SK-N-SH (cell line): Measurements from ENCODE around the gene CDH2.

ENCODE experiments used
- CHD2 ChIP-seq: fragments of 150-350 bp; IDR thresholded peaks from 2 replicates; pipeline ENCODE4 v1.6.1; 2018; ENCODE audit warnings: low read length; ENCODE audit not compliant: partially characterized antibody
- EZH2phosphoT487 ChIP-seq: fragments of 200-600 bp; sonication (generic); IDR thresholded peaks from 2 replicates; pipeline ENCODE4 v1.6.1; 2017; ENCODE audit warnings: low read depth, mixed run types, mild to moderate bottlenecking, antibody characterized with exemption, moderate library complexity, borderline replicate concordance
- GABPA ChIP-seq: IDR thresholded peaks from 2 replicates; pipeline ENCODE4 v1.4.0; 2012; ENCODE audit warnings: low read depth, mild to moderate bottlenecking
- MAX ChIP-seq: IDR thresholded peaks from 2 replicates; pipeline ENCODE4 v1.4.0; 2012; ENCODE audit warnings: low read depth
- MXI1 ChIP-seq: IDR thresholded peaks from 2 replicates; pipeline ENCODE4 v1.6.1; 2012; ENCODE audit warnings: mild to moderate bottlenecking, low read depth, low read length, improper control_type of control experiment
- NFIC ChIP-seq: IDR thresholded peaks from 2 replicates; pipeline ENCODE4 v1.4.0; 2012; ENCODE audit warnings: borderline replicate concordance
- RAD21 ChIP-seq: IDR thresholded peaks from 2 replicates; pipeline ENCODE4 v1.6.1; 2012; ENCODE audit warnings: mild to moderate bottlenecking, low read length
- TAF1 ChIP-seq: IDR thresholded peaks from 2 replicates; pipeline ENCODE4 v1.6.1; 2012; ENCODE audit warnings: low read depth, mild to moderate bottlenecking, low read length, moderate library complexity, borderline replicate concordance
- TF ChIP-seq, protein P1 (sequence below): fragments of 150-350 bp; IDR thresholded peaks from 2 replicates; pipeline ENCODE4 v1.6.1; 2017; ENCODE audit warnings: antibody characterized with exemption, low read length, low read depth, borderline replicate concordance
- TF ChIP-seq, protein P2 (sequence below): fragments of 200-600 bp; sonication (generic); IDR thresholded peaks from 2 replicates; pipeline ENCODE4 v1.6.1; 2017; ENCODE audit warnings: antibody characterized with exemption, mild to moderate bottlenecking, moderate library complexity
- TF ChIP-seq, protein P3 (sequence below): IDR thresholded peaks from 2 replicates; pipeline ENCODE4 v1.4.0; 2012; ENCODE audit warnings: low read depth, borderline replicate concordance

DNA sequence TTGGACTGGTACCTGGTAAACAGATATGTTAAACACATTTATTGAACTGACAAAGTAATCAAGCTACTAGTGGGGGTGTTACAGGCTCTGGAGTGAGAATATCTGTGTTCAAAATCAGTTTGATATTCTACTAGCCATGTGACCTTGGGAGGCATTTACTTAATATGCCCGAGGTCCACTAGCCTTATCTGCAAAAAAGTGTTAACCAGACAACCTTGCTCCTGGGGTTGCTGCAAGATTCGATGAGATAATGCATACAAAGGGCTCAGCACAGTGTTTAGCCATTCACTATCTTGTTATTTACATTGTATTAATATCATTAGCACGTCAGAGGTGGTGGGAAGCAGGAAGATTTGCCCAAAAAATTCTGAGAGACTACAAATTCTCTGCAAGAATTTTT lies 103.3 kb downstream of the CDH2 start:
- TF ChIP-seq, protein P1, sequence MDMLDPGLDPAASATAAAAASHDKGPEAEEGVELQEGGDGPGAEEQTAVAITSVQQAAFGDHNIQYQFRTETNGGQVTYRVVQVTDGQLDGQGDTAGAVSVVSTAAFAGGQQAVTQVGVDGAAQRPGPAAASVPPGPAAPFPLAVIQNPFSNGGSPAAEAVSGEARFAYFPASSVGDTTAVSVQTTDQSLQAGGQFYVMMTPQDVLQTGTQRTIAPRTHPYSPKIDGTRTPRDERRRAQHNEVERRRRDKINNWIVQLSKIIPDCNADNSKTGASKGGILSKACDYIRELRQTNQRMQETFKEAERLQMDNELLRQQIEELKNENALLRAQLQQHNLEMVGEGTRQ: no peak
- no peak for TF ChIP-seq MXI1
- no peak for TF ChIP-seq EZH2phosphoT487
- TF ChIP-seq, protein P2, sequence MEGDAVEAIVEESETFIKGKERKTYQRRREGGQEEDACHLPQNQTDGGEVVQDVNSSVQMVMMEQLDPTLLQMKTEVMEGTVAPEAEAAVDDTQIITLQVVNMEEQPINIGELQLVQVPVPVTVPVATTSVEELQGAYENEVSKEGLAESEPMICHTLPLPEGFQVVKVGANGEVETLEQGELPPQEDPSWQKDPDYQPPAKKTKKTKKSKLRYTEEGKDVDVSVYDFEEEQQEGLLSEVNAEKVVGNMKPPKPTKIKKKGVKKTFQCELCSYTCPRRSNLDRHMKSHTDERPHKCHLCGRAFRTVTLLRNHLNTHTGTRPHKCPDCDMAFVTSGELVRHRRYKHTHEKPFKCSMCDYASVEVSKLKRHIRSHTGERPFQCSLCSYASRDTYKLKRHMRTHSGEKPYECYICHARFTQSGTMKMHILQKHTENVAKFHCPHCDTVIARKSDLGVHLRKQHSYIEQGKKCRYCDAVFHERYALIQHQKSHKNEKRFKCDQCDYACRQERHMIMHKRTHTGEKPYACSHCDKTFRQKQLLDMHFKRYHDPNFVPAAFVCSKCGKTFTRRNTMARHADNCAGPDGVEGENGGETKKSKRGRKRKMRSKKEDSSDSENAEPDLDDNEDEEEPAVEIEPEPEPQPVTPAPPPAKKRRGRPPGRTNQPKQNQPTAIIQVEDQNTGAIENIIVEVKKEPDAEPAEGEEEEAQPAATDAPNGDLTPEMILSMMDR: no peak
- no peak for TF ChIP-seq MAX
- TF ChIP-seq NFIC: no peak
- TF ChIP-seq GABPA: no peak
- TF ChIP-seq TAF1: no peak
- TF ChIP-seq RAD21: no peak
- TF ChIP-seq, protein P3, sequence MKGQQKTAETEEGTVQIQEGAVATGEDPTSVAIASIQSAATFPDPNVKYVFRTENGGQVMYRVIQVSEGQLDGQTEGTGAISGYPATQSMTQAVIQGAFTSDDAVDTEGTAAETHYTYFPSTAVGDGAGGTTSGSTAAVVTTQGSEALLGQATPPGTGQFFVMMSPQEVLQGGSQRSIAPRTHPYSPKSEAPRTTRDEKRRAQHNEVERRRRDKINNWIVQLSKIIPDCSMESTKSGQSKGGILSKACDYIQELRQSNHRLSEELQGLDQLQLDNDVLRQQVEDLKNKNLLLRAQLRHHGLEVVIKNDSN: no peak
- peak; percentile 25 for TF ChIP-seq CHD2
